GM13977 (cell line): ENCODE data around the gene UBXN10.

ENCODE experiments used
- DNase-seq: peaks from one replicate; pipeline ENCODE4 v3.0.0; 2012; ENCODE audit warnings: low spot score
- CTCF ChIP-seq: IDR thresholded peaks from 2 replicates; pipeline ENCODE4 v1.5.1; 2012; ENCODE audit warnings: mild to moderate bottlenecking, control low read depth; ENCODE audit not compliant: insufficient read depth; ENCODE audit errors: extremely low read depth, missing control alignments
- in situ Hi-C: fragments of 300-500 bp; cut with MboI; formaldehyde crosslinking; loops from one replicate; pipeline ENCODE4 v1.12.0; 2022; ENCODE audit warnings: low sequenced_read_pairs, low pct_unique_long_range_greater_than_20kb, mixed read lengths, inconsistent platforms; ENCODE audit not compliant: unreplicated experiment

Gene UBXN10

GRCh38 chr1:20164694-20165202, 21.1 kb upstream of the UBXN10 start:
- DNase-seq: no peak
- no peak for TF ChIP-seq CTCF
- in situ Hi-C loops: no loop called here

DNA sequence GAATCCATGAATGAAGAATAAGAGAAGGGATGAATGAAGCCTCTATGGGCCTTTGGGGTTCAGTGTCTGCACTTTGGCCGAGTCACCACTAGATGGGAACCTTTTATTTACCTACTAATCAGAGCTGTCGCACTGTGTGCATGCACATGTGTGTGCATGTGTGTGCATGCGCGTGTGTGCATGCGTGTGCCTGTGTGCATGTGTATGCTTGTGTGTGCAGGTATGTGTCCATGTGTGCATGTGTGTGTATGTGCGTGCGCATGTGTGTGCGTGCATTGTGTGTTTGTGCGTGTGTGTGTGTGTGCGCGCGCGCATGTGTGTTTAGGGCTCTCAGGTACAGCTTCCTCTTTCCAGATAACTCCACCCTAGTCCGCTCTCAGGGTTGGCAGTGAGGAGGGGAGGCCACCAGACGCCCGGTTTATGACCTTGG, 20.4 kb upstream of the UBXN10 start:
- in situ Hi-C loops: no loop called here
- DNase-seq: peak; percentile 51

GRCh38 chr1:20166051-20166450, 19.8 kb upstream of the UBXN10 start:
- in situ Hi-C loops: no loop called here
- no peak for DNase-seq

More for the DNA sequence above, 20.4 kb upstream of the UBXN10 start:
- TF ChIP-seq CTCF: peak; percentile 56

DNA sequence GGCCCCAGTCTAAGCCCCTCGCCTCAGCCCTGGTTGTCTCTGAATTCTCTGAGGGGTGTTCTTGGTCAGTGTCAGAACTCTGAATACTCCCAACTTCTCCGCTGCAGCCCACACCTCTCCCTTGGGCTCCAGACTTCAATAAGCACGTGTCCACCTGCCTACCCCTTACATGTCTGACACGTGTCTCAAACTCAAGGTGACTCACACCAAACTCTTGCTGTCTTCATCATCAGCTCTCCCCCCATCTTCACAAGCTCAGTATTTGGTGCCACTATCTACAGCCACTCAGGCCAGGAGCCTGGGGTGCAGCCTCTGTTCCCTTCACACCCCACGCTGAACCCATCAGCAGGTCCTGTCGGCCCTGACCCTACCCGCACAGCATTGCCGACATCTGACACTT, 18.8 kb upstream of the UBXN10 start:
- in situ Hi-C loops: no loop called here
- no peak for TF ChIP-seq CTCF
- DNase-seq: no peak

More at GRCh38 chr1:20166051-20166450, 19.8 kb upstream of the UBXN10 start:
- no peak for TF ChIP-seq CTCF

DNA sequence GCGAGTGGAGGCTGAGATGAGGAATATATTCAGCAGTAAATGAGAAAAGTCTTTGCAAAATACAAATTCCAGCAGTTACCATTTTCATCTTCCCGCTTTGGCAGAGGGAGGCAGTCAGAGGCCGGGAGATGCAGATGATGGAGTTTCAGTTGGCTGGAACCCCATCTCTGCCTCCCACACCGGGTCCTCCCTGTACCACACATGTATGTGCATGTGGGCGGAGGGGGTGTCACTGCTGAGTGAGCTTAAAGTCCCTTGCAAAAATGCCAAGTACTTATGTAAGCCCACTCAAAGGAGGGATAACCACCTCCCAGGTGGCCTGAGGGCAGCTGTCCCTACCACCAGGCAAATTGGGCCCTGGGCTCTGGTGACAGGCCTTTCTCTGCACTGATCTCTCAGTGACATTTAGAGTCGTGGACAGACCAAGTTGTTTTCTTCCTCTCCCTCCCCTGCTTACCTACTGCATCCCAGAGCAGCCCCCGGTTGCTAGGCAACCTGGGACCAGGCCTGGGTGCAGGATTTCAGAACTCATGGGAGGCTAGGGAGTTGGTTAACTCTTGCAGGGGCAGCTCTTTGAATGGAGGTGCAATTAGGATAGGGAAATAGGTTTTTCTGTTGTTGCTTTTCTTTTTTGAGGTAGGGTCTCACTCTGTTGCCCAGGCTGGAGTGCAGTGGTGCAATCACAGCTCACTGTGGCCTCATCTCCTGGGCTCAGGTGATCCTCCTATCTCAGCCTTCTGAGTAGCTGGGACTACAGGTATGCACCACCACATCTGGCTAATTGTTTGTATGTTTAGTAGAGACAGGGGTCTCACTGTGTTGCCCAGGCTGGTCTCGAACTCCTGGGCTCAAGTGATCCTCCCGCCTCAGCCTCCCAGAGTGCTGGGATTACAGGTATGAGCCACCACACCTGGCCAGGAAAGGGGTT, 17.1 kb upstream of the UBXN10 start:
- no peak for TF ChIP-seq CTCF

DNA sequence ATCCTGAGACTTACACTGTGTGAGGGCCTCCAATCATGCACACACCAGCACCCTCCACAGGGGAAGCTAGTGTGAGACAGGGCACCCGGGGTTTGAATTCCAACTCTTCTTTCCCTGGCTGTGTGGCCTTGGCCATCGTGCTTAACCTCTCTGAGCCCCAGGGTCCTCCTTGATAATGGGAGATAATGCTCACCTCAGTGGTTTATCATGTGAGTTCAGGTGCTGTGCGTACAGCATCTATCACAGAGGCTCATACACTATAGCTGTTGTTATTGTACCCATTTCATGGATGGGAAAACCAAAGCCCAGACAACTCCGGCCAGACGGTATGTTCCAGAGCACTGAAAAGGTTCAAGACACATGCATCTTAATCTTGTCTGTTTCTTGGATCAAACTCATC, 16.0 kb upstream of the UBXN10 start:
- TF ChIP-seq CTCF: no peak
- in situ Hi-C loops: no loop called here
- DNase-seq: no peak

More for the DNA sequence above, 17.1 kb upstream of the UBXN10 start:
- in situ Hi-C loops: no loop called here
- no peak for DNase-seq
